Endothelial cell of umbilical vein (primary cell): Measurements from ENCODE around the gene METTL6. TPM values are rescaled to one million over a fixed set of nuclear protein-coding genes. Genes with fewer than 3 reads are reported as not detected.
A peak's percentile ranks its signal among the peaks of the same experiment; 100 is the strongest.

Experiments used
- BruUV-seq: library from RNA; stranded (reverse); fragments of 400-500 nt; replicated peaks from 2 replicates; lab custom pipeline; 2021; lab: Mats Ljungman, UMichigan
- CTCF ChIA-PET: fragments of 300-600, 350-600 bp; sonication (Branson Sonifier 250); formaldehyde crosslinking; loops from one replicate; lab custom pipeline; 2021; ENCODE audit warnings: antibody characterized with exemption, inconsistent platforms; lab: Charles Lee
- POLR2A ChIA-PET: fragments of 300-600, 350-600 bp; sonication (Branson Sonifier 250); formaldehyde crosslinking; loops from one replicate; lab custom pipeline; 2021; ENCODE audit warnings: antibody characterized with exemption, inconsistent platforms; lab: Charles Lee
- DNase-seq: peaks from one replicate; pipeline ENCODE4 v3.0.0-alpha.2; 2011; ENCODE audit warnings: low read depth, low spot score
- FAIRE-seq: peaks from 2 replicates; lab custom pipeline; 2011; peaks lifted over from hg19 to GRCh38; lab: Jason Lieb, UNC
- H2AFZ ChIP-seq: 2 replicates; pipeline ENCODE4 v1.6.0; 2012; ENCODE audit warnings: low read depth, low read length, control low read depth, inconsistent platforms
- H3K27ac ChIP-seq: 2 replicates; pipeline ENCODE4 v1.5.1; 2011; ENCODE audit warnings: low read depth, mild to moderate bottlenecking, control low read depth, low read length, moderate library complexity; ENCODE audit not compliant: insufficient read depth
- H3K27me3 ChIP-seq, 2 experiments: 2 replicates each; pipeline versions ENCODE4 v1.6.0 to v1.6.1; 2011; ENCODE audit warnings: low read length in 2 of 2, mixed read lengths in 1 of 2; ENCODE audit not compliant: control insufficient read depth in 2 of 2, insufficient read depth in 2 of 2
- H3K36me3 ChIP-seq, 2 experiments: 2 replicates in 1 of 2; 3 replicates in 1 of 2; pipeline ENCODE4 v1.5.1; 2011; ENCODE audit warnings: low read length in 2 of 2, mild to moderate bottlenecking in 1 of 2, moderate library complexity in 1 of 2; ENCODE audit not compliant: control insufficient read depth in 2 of 2, insufficient read depth in 2 of 2; ENCODE audit errors: extremely low read depth in 1 of 2
- H3K4me1 ChIP-seq: 3 replicates; pipeline ENCODE4 v1.5.1; 2011; ENCODE audit warnings: mild to moderate bottlenecking, low read length; ENCODE audit not compliant: control insufficient read depth, insufficient read depth; ENCODE audit errors: extremely low read depth
- H3K4me2 ChIP-seq: 2 replicates; pipeline ENCODE4 v1.6.1; 2011; ENCODE audit warnings: low read length, control low read depth, mixed read lengths; ENCODE audit not compliant: insufficient read depth
- H3K4me3 ChIP-seq, 3 experiments: fragments of 200-600 bp in 1 of 3; sonication (generic), shearing (Covaris generic) in 1 of 3; replicated peaks in 1 of 3; 2 replicates each; pipeline ENCODE4 v1.5.1; 2011 to 2016; ENCODE audit warnings: control low read depth in 3 of 3, low read length in 3 of 3, mild to moderate bottlenecking in 2 of 3, inconsistent platforms in 1 of 3, low read depth in 1 of 3, moderate library complexity in 1 of 3; ENCODE audit not compliant: insufficient read depth in 1 of 3
- H3K79me2 ChIP-seq: 2 replicates; pipeline ENCODE4 v1.6.0; 2012; ENCODE audit warnings: low read length, inconsistent platforms; ENCODE audit not compliant: control insufficient read depth, insufficient read depth
- H3K9ac ChIP-seq: replicated peaks from 2 replicates; pipeline ENCODE3; 2011; ENCODE audit warnings: low read length, control low read depth; ENCODE audit not compliant: insufficient read depth; ENCODE audit errors: extremely low read depth
- H3K9me1 ChIP-seq: replicated peaks from 3 replicates; pipeline ENCODE4 v1.6.0; 2011; ENCODE audit warnings: mild to moderate bottlenecking, low read length; ENCODE audit not compliant: control insufficient read depth, insufficient read depth; ENCODE audit errors: extremely low read depth
- H3K9me3 ChIP-seq: replicated peaks from 2 replicates; pipeline ENCODE4 v1.5.1; 2012; ENCODE audit warnings: low read length, inconsistent platforms; ENCODE audit not compliant: control insufficient read depth, insufficient read depth
- H4K20me1 ChIP-seq: replicated peaks from 2 replicates; pipeline ENCODE3; 2011; ENCODE audit warnings: mild to moderate bottlenecking, low read length; ENCODE audit not compliant: control insufficient read depth, insufficient read depth; ENCODE audit errors: extremely low read depth
- EZH2 ChIP-seq: IDR thresholded peaks from 2 replicates; pipeline ENCODE4 v1.6.1; 2012; ENCODE audit warnings: borderline replicate concordance, low read depth, mild to moderate bottlenecking, moderate library complexity, low read length, inconsistent platforms; ENCODE audit not compliant: severe bottlenecking
- FOS ChIP-seq: IDR thresholded peaks from 2 replicates; pipeline ENCODE4 v1.6.1; 2011; ENCODE audit warnings: mild to moderate bottlenecking, low read length, moderate library complexity, borderline replicate concordance; ENCODE audit not compliant: insufficient read depth
- GATA2 ChIP-seq: IDR thresholded peaks from 2 replicates; pipeline ENCODE4 v1.7.0; 2011; ENCODE audit warnings: low read depth, mild to moderate bottlenecking, moderate library complexity, mixed read lengths, low read length; ENCODE audit not compliant: insufficient read length, insufficient read depth
- JUN ChIP-seq: IDR thresholded peaks from 2 replicates; pipeline ENCODE4 v1.6.1; 2011; ENCODE audit warnings: borderline replicate concordance, low read depth; ENCODE audit not compliant: insufficient read length, insufficient read depth
- MAX ChIP-seq: IDR thresholded peaks from 2 replicates; pipeline ENCODE4 v1.6.1; 2011; ENCODE audit not compliant: insufficient read depth, insufficient read length
- MYC ChIP-seq: IDR thresholded peaks from one replicate; pipeline ENCODE4 v1.6.1; 2011; ENCODE audit warnings: mild to moderate bottlenecking, low read depth, low read length
- POLR2A ChIP-seq: IDR thresholded peaks from 2 replicates; pipeline ENCODE4 v1.6.1; 2012; ENCODE audit warnings: low read depth, mild to moderate bottlenecking, control low read depth, low read length
- POLR2AphosphoS5 ChIP-seq: IDR thresholded peaks from 2 replicates; pipeline ENCODE4 v1.6.1; 2012; ENCODE audit warnings: low read depth, mild to moderate bottlenecking, control low read depth, low read length, moderate library complexity; ENCODE audit not compliant: insufficient read depth
- dilution Hi-C: fragments of 300-500 bp; cut with MboI; formaldehyde crosslinking; loops from one replicate; pipeline ENCODE4 v1.15.0; 2019; ENCODE audit warnings: low sequenced_read_pairs; ENCODE audit not compliant: extremely low pct_ligation_motif_present
- intact Hi-C: fragments of 100-400 bp; cut with micrococcal nuclease; formaldehyde crosslinking; loops from one replicate; pipeline ENCODE4 v1.10.0; 2022
- polyA plus RNA-seq, 4 experiments: library from polyadenylated mRNA; depleted of rRNA in 3 of 4; stranded (reverse) in 3 of 4; unstranded in 1 of 4; fragments of >200 nt; gene quantifications; 2 replicates each; pipeline versions ENCODE4 v1.2.1 to v1.2.3, GENCODE V29; 2011 to 2012; ENCODE audit warnings: missing spikeins in 1 of 4
- total RNA-seq: library from RNA; stranded (reverse); gene quantifications from 2 replicates; pipeline ENCODE4 v1.2.3, GENCODE V29; 2021
- TF ChIP-seq, protein P1 (sequence below), 2 donors: IDR thresholded peaks; 1 replicate in 1 of 2; 2 replicates in 1 of 2; pipeline ENCODE4 v1.5.1; 2011; ENCODE audit warnings: low read length in 2 of 2, mild to moderate bottlenecking in 2 of 2, moderate library complexity in 2 of 2, control low read depth in 1 of 2, inconsistent platforms in 1 of 2, low read depth in 1 of 2; ENCODE audit not compliant: insufficient read depth in 1 of 2; ENCODE audit errors: extremely low read depth in 1 of 2

Gene METTL6
- total and polyA plus RNA-seq, 2 donors (not counting 3 experiments of a cell fraction or from before 2014, with no cell fraction given) = 12.7 to 19.5 TPM

DNA sequence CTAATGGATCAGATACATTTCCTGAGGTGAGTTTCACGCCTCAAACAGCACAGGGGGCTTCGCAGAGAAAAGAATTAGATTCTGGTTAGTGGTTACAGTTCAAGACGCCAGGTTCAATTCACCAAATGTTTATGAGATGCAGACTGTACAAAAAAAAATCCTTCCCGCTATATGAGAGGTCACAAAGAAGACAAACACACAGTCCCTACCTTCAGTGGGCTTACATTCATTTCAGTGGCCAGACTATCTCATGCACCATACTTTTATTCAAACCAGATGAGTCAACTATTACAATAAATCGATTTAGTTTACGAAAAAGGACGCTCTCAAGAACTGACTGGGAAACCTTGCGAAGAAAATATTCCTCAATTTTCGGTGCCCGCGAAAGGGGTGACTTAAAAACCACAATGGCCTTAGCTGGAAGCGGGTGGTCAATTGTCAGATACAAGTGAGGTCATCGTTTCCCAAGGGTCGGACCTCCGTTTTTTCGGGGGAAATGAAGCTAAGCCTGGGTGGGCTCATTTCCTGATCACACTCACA lies 695 bp downstream of the METTL6 start:
- Histone ChIP-seq H3K4me1 (peaks cover 17% of the 10 kb centered on the region), H2AFZ (peak overlapping the region; percentile 80), H3K36me3 (peaks cover 0 to 7% of the 10 kb centered on the region in 2 experiments), H3K4me3 (peak overlapping the region; percentile 70 to 90 (median 86)), H3K27me3 (no peaks in the 10 kb centered on the region), H3K9ac (peak overlapping the region; percentile 82), H3K9me1 (no peaks in the 10 kb centered on the region), H3K79me2 (peaks cover 45% of the 10 kb centered on the region), H3K4me2 (peak overlapping the region; percentile 95), H4K20me1 (no peaks in the 10 kb centered on the region), H3K9me3 (no peaks in the 10 kb centered on the region), H3K27ac (peak overlapping the region; percentile 47)
- dilution Hi-C loops = no loop called here
- intact Hi-C loops = loop anchor here (1.0 to 5.0 kb wide), 4 partner anchors 15 to 386 kb away; partner anchors contain the start of gene CAPN7
- BruUV-seq = TSS peak; percentile 72
- ChIA-PET POLR2A (no interaction called here), CTCF (no interaction called here)
- FAIRE-seq (no peak), DNase-seq (no peak)
- TF ChIP-seq MYC = no peak
- TF ChIP-seq FOS = no peak
- TF ChIP-seq GATA2 = no peak
- TF ChIP-seq MAX = no peak

- H4K20me1 ChIP-seq = no peaks in the 10 kb centered on the region
- H3K9ac ChIP-seq = peak overlapping the region; percentile 2
- peaks cover 14% of the 10 kb centered on the region for H3K4me1 ChIP-seq
- no peaks in the 10 kb centered on the region for H3K9me1 ChIP-seq
- TF ChIP-seq MYC (no peak), GATA2 (peak; percentile 55), FOS (peak; percentile 76), EZH2 (no peak), MAX (no peak), JUN (peak; percentile 43), POLR2A (no peak), POLR2AphosphoS5 (no peak)
- TF ChIP-seq, protein P1, sequence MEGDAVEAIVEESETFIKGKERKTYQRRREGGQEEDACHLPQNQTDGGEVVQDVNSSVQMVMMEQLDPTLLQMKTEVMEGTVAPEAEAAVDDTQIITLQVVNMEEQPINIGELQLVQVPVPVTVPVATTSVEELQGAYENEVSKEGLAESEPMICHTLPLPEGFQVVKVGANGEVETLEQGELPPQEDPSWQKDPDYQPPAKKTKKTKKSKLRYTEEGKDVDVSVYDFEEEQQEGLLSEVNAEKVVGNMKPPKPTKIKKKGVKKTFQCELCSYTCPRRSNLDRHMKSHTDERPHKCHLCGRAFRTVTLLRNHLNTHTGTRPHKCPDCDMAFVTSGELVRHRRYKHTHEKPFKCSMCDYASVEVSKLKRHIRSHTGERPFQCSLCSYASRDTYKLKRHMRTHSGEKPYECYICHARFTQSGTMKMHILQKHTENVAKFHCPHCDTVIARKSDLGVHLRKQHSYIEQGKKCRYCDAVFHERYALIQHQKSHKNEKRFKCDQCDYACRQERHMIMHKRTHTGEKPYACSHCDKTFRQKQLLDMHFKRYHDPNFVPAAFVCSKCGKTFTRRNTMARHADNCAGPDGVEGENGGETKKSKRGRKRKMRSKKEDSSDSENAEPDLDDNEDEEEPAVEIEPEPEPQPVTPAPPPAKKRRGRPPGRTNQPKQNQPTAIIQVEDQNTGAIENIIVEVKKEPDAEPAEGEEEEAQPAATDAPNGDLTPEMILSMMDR (IDR thresholded peaks at IDR 0.05; ENCODE audit: extremely low read depth in 1 of 2, insufficient read depth in 1 of 2, low read depth in 1 of 2, low read length in 2 of 2) = no peak
- no peaks in the 10 kb centered on the region for H3K27me3 ChIP-seq
- peaks cover 0 to 4% of the 10 kb centered on the region in 2 experiments for H3K36me3 ChIP-seq
- H3K4me2 ChIP-seq = peak overlapping the region; percentile 66
- BruUV-seq = no TSS peak
- H3K9me3 ChIP-seq = no peaks in the 10 kb centered on the region
- peak overlapping the region; percentile 34 for H2AFZ ChIP-seq
- DNase-seq (peak; percentile 41), FAIRE-seq (no peak)
- ChIA-PET CTCF (interaction anchor here (1.0 kb wide), 1 partner anchor 16 kb away, joined by 3 read pairs; no protein-coding TSS in a partner anchor), POLR2A (no interaction called here)
- intact Hi-C loops (no loop called here), dilution Hi-C loops (no loop called here)
- H3K4me3 ChIP-seq = no peak overlapping the region
- H3K27ac ChIP-seq = peak overlapping the region; percentile 52
- H3K79me2 ChIP-seq = no peaks in the 10 kb centered on the region
These were observed 6.5 kb downstream of the METTL6 start for GRCh38 chr3:15420871-15421270.
